PFSK-1 (cell line): ENCODE results near the gene IL2RA.

Source experiments
- FOXP2 ChIP-seq: optimal IDR thresholded peaks from 2 replicates; pipeline ENCODE3; 2011; ENCODE audit warnings: borderline replicate concordance, control low read depth, inconsistent platforms; ENCODE audit not compliant: insufficient read depth; ENCODE audit errors: extremely low read length, extremely low read depth
- POLR2AphosphoS5 ChIP-seq: IDR thresholded peaks from 2 replicates; pipeline ENCODE4 v1.6.1; 2012; ENCODE audit warnings: low read depth, mild to moderate bottlenecking, control low read depth, low read length, moderate library complexity
- REST ChIP-seq, 2 experiments: IDR thresholded peaks; 2 replicates each; pipeline versions ENCODE4 v1.6.1 to v1.8.0; 2011 to 2012; ENCODE audit warnings: low read depth in 2 of 2, low read length in 2 of 2, control low read depth in 1 of 2, inconsistent platforms in 1 of 2, mild to moderate bottlenecking in 1 of 2, moderate library complexity in 1 of 2; ENCODE audit not compliant: insufficient read depth in 1 of 2
- SIN3A ChIP-seq: IDR thresholded peaks from 2 replicates; pipeline ENCODE4 v1.6.1; 2012; ENCODE audit warnings: mild to moderate bottlenecking, low read length, moderate library complexity, borderline replicate concordance; ENCODE audit not compliant: insufficient read depth
- TAF1 ChIP-seq: IDR thresholded peaks from 2 replicates; pipeline ENCODE4 v1.6.1; 2012; ENCODE audit warnings: low read length, control low read depth, borderline replicate concordance; ENCODE audit not compliant: insufficient read depth

Gene IL2RA

GRCh38 chr10:6009961-6010360, 52.2 kb downstream of the IL2RA start:
- TF ChIP-seq TAF1 (no peak), POLR2AphosphoS5 (no peak), FOXP2 (no peak), SIN3A (no peak), REST (IDR thresholded peaks at IDR 0.05; ENCODE audit: insufficient read depth in 1 of 2, low read depth in 2 of 2, low read length in 2 of 2) (no peak)

GRCh38 chr10:6009150-6009549, 53.0 kb downstream of the IL2RA start:
- TF ChIP-seq TAF1 (no peak), FOXP2 (no peak), SIN3A (no peak), POLR2AphosphoS5 (no peak), REST (IDR thresholded peaks at IDR 0.05; ENCODE audit: insufficient read depth in 1 of 2, low read depth in 2 of 2, low read length in 2 of 2) (no peak)

- no peak for TF ChIP-seq REST (IDR thresholded peaks at IDR 0.05; ENCODE audit: insufficient read depth in 1 of 2, low read depth in 2 of 2, low read length in 2 of 2)
- no peak for TF ChIP-seq FOXP2
- no peak for TF ChIP-seq POLR2AphosphoS5
- TF ChIP-seq TAF1, result no peak
- no peak for TF ChIP-seq SIN3A
These were observed 53.5 kb downstream of the IL2RA start for GRCh38 chr10:6008497-6009142.

- TF ChIP-seq SIN3A, result no peak
- no peak for TF ChIP-seq REST (IDR thresholded peaks at IDR 0.05; ENCODE audit: insufficient read depth in 1 of 2, low read depth in 2 of 2, low read length in 2 of 2)
- TF ChIP-seq FOXP2, result no peak
- no peak for TF ChIP-seq POLR2AphosphoS5
- TF ChIP-seq TAF1, result no peak
These were observed 55.2 kb downstream of the IL2RA start for GRCh38 chr10:6006991-6007390.

- no peak for TF ChIP-seq SIN3A
- no peak for TF ChIP-seq FOXP2
- no peak for TF ChIP-seq POLR2AphosphoS5
- no peak for TF ChIP-seq REST (IDR thresholded peaks at IDR 0.05; ENCODE audit: insufficient read depth in 1 of 2, low read depth in 2 of 2, low read length in 2 of 2)
- no peak for TF ChIP-seq TAF1
These were observed 55.6 kb downstream of the IL2RA start for GRCh38 chr10:6006546-6006945.
